EH (cell line): Measurements from ENCODE around the gene SEMA3C.

Experiments
- DNase-seq: peaks from one replicate; pipeline ENCODE4 v3.0.0-alpha.2; 2015; ENCODE audit warnings: low read depth

Gene SEMA3C

GRCh38 chr7:80775897-80776296, 143.0 kb downstream of the SEMA3C start:
- no peak for DNase-seq

- peak; percentile 45 for DNase-seq
These were observed 143.4 kb downstream of the SEMA3C start for GRCh38 chr7:80775482-80775881.

DNA sequence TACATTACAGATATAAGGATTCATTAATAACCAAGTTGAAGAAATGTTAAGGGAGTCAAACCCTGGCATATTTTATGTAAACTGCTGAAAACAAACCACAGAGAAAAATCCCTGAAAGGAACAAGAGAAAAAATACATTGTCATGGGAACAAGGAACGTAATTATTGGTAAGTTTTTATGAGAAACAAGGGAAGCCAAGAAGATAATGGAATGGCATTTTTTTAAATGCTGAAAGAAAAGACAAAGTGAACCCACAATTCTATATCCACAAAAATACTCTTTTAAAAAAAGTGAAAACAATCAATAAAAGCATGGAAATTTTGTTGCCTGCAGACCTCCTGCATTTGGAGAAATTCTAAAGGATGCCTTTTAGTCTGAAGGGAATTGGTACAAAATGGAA, 144.0 kb downstream of the SEMA3C start:
- no peak for DNase-seq

GRCh38 chr7:80773787-80774508, 144.9 kb downstream of the SEMA3C start:
- DNase-seq, result no peak

- DNase-seq, result no peak
These were observed 146.4 kb downstream of the SEMA3C start for GRCh38 chr7:80772347-80772993.

DNA sequence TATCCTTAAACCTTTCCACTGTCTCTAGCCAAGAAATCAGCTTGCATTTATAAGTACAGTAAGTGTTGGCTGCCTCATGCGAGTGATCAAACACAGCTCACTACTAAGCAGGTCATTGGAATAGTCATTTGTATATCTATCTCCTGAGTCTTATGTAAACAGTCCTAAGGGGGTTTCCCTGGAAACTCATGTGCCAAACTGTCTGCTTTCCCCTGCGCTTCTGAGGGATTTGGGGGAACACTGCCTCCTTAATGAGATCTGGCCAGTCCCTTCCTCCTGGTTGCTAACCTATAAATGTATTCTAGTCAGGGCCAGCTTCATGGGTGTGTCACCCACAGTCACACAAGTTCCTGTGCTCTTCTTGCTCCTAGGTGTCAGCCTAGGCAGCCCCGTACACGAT, 147.3 kb downstream of the SEMA3C start:
- DNase-seq, result no peak

- no peak for DNase-seq
These were observed 148.2 kb downstream of the SEMA3C start for GRCh38 chr7:80770675-80771081.

GRCh38 chr7:80770061-80770460, 148.8 kb downstream of the SEMA3C start:
- peak; percentile 90 for DNase-seq

- peak; percentile 62 for DNase-seq
These were observed 150.1 kb downstream of the SEMA3C start for GRCh38 chr7:80768756-80769155.

GRCh38 chr7:80767654-80768053, 151.2 kb downstream of the SEMA3C start:
- DNase-seq, result peak; percentile 47

- DNase-seq, result no peak
These were observed 152.1 kb downstream of the SEMA3C start for GRCh38 chr7:80766724-80767123.

- no peak for DNase-seq
These were observed 154.7 kb downstream of the SEMA3C start for GRCh38 chr7:80764132-80764531.

DNA sequence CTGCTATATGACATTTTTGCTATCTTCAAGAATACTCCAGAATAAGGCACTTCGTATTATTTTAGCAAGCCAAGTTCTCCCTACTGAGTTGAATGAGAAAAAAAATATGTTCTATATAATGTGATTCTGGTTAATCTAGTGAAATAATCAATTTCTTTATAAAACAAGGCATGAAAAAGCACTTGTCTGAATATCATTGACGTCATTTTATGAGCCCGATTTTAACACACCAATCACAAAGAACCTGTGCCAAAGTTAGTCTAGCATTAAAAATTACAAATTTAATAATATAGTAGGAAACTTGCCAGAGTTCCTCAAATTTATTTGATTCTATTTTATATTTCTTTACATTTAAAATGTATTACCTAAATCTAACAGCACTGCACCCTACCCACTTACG, 155.1 kb downstream of the SEMA3C start:
- DNase-seq, result no peak

- no peak for DNase-seq
These were observed 155.6 kb downstream of the SEMA3C start for GRCh38 chr7:80763289-80763688.

- peak; percentile 42 for DNase-seq
These were observed 158.6 kb downstream of the SEMA3C start for GRCh38 chr7:80760292-80760691.

GRCh38 chr7:80752954-80753690, 165.7 kb downstream of the SEMA3C start:
- DNase-seq, result no peak

GRCh38 chr7:80749270-80749669, 169.6 kb downstream of the SEMA3C start:
- no peak for DNase-seq

DNA sequence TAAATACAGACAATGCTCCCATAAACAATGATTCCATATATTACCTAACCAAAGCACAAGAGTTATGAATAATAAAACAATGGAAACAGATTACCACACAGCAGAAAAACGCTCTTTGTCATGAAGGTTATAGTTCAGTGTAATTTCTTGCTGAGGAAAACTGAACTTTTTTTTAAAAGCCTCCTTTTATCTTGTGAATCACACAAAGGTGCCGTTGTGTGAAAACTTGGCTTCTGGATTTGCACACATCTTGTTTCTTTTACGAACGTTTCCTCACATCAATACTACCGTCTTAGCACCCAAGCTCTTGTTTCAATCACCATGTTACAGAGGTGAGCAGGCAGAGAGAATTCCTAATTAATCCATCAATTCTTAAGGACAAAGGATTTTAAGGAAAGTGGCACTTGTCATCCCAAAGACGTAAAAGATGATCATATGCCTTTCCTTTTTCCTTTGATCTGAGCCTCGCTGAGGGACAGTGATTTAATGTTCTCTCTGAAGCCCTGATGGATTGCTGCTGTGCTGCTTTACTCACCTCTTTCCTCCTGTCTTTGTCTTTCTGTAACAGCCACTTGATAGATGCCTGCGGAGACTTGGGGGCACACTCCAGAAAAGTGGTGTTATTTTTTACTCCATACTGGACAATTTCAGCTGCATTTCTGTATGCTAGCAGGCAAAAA, 170.3 kb downstream of the SEMA3C start:
- DNase-seq, result no peak

DNA sequence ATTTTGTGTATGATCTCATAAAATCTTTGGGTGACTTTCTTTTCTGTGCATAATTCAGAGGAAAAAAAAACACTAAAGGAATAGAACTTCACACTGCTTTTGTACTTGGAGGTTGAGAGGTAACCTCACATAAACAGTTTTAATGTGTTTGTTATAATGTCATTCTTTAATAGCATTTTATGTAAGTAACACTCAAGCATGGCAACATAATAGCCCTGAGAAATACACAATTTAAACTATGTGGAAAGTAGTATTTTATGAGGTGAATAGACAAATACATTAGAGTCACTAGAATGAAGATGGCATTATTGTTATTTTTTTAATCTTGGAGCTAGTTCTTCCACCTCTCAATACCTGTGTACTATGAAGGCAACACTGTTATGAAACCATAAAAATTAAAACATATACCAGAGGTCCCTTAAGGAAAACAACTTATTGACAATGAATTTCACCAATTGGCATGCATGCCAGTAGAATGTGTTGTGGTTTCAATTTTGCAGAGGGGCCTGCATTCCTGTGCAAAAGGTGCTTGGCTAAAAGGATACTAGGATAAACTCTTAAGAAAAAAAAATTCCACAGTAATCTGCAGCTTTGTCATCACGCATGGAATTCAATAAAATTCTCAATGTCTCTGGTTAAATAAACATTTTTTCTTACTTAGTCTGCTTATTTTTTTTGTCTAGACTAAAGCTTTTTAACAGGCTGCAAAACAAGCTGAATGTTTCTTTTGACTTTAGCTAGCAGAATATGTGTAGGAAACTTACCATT, 177.9 kb downstream of the SEMA3C start:
- DNase-seq, result peak; percentile 81

GRCh38 chr7:80736371-80737125, 182.3 kb downstream of the SEMA3C start:
- no peak for DNase-seq

DNA sequence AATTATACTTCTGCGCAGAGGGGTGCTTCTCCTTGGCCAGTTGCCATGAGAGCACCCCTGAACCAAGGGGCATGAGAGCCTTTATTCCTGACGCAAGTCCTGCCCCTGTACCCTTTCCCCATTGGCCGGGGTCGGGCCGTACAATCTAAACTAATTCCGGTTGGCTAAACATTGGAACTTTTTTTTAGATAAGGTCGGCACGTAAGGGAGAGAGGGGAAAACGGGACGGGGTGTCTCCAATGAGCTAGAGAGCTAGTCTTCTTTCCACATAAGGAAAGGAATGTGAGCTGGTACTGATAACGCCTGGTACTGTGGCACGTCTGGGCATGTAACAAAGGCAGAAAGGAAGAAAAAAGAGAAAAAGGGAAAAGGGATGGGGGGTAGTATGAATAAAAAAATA, 183.5 kb downstream of the SEMA3C start:
- no peak for DNase-seq
